GM19023 (cell line): ENCODE data around the gene BLID.

ENCODE experiments used
- ATAC-seq: cut with Tn5 transposase; IDR thresholded peaks from one replicate; pipeline ENCODE4 v1.9.1; 2021; ENCODE audit warnings: mild to moderate bottlenecking, moderate library complexity; ENCODE audit not compliant: unreplicated experiment

BLID gene

DNA sequence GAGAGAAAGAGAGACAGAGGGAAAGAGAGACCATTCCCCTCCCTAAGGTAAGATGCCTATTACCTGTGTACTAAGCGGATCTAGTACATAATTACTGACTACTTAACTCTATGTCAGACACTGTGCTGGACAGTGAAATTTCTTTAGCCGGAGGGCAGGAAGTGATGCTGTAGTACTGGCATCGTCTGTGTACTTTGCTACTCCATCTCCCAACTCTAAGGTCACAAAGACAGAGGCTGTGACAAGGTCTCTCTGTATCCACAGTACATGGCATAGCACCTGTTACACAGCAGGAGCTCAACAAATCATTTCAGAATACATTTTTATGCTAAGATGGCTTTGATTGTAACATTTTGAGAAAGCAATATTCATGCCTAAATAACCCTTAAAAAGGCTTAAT is 9.0 kb downstream of the BLID start:
- ATAC-seq, result no peak

DNA sequence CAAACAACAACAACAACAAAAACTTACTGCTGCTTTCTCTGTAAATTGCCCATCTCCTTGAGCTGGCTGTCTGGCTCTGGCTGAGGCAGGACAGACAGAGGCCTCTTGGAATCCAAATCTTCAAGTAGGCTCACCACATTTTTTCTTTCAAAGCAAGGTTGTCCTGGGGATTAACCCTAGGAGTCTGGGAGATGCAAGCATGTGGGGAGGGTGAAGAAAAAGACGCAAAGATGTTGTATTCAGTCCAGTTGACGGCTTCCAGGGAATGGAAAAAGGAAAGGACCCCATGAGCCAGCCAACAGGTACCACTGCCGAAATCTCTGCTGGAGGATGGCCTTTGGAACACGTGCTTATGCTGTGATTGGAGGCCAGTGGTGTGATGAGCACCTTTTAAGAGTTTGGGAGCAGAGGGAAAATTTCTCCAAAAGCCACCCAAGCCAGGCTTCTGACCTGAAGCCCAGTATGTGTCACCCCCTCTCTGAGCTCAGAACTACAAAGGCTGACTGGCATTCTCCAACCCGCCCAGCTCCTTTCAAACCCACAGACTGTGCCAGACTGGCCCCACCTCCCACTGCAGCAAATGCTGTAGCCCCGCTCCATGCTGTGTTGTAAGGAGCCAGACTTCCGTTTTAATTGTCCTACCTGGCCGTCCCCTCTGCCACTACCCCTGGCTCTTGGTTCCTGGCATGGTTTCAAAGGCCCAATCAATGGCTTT is 10.8 kb downstream of the BLID start:
- ATAC-seq, result no peak

DNA sequence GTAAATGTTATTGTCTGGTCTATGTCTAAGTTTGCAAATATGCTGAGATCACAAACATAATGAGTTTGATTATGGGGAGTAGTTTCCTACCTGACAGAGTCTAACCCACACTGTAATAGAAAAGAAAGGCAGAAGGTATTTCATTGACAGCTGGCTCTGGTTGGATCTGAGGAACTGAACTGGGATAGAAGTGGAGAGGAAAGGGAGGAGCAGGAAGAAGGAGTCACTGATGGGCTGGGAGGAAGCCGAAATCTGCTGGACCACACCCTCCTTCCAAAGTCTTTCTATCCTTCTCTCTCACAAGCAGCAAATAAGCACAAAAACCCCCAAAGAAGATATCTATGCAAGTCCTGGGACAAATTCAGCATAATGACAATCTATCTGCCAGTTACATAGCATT is 11.7 kb downstream of the BLID start:
- no peak for ATAC-seq

DNA sequence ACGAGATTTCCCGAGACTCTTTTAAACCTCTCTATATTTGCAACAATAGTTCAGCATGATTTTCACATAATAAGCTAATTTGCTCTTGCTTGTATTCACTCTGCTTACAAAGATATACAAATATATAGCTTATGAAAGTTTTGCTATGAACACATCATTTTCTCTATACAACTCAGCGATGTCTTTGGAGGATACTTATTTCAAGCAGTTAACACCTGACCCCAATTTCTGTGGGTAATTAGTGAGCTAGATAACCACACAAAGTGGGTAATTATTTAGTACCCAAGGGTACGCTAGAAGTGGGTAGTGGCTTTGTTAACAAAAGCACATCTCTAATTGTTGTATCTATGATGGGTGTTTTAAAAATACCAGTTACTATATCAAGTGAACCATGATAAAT is 12.3 kb downstream of the BLID start:
- ATAC-seq, result no peak

DNA sequence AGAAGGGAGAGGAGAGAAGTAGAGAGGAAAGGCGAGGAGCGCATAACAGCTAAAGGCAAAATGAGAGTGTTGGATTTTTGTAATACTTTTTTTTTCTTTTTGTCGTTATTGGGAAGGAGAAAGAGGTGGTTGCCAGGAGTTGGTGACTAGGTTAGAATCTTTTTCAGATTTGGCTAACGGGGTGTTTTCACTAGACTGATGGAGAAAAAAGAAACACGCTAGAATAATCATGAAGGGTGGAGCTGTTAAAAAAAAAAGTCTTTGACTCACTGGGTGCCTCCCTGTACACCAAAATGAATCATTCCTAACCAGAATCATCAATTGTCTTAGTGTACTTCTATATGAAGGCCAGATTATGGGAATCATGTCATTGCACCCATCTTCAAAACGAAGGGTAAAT is 12.7 kb downstream of the BLID start:
- ATAC-seq, result no peak

DNA sequence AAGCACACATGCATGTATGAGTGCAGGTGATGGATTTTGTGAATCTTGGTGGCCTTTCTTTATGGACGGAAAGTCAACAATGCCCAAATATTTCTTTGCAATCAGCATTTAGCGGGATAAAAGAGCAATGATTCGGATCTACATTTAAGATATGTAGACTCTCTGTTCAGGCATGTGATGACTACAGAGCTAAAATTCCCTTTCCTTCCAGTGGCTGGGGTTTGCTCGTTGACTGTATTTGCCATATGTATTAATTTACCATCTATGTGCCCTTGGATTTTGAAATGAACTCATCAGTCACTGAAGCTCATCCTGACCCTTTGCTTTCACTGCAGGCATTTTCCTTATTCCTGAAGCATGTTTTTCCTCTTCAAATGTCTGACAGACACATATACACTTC is 13.6 kb downstream of the BLID start:
- ATAC-seq, result no peak

DNA sequence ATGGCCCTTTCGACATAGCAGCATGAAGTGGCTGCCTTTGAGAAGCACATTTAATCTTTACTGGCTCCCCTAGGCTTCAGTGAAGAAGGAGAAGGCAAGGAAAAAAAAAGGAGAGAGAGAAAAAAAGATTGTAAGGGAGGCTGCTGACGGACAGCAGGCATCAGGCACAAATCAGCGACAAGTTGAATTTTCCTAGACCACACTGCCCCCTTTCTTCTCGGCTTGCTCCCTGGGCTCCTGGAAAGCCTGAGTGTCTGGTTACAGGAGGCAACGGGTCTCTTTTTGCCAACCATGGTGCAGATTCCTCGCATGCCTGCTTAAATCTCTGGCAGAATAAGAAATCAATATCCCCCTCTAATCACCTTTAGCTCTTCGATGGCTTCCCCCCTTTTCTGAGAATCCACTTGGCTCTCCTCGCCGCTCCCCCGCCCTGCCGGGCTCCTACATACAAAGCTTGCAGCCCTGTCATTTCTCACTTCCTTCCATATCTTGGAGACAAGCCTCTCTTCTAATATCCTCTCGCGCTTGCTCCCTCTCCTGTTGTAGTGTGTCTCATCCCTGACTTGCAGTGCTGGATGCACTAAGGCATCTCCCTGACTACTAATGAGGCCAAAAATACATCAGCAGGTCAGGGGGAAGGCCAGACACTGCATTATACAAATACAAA is 14.3 kb downstream of the BLID start:
- no peak for ATAC-seq

DNA sequence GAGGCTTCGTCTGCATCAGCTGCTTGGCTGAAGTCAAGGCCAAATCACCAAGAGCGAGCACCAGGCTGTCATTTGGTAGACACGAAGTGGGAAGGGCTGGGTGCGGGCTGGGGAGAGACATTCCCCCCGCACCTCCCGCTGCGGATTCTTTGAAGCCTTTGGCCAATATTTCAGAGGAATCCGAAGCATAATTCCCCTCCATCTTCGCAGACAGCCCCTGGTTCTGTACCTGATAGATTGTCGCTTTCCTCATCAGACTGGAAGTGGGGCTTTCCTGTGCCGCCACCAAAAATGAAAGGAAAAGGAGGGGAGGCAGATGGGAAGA is 15.3 kb downstream of the BLID start:
- ATAC-seq, result no peak

DNA sequence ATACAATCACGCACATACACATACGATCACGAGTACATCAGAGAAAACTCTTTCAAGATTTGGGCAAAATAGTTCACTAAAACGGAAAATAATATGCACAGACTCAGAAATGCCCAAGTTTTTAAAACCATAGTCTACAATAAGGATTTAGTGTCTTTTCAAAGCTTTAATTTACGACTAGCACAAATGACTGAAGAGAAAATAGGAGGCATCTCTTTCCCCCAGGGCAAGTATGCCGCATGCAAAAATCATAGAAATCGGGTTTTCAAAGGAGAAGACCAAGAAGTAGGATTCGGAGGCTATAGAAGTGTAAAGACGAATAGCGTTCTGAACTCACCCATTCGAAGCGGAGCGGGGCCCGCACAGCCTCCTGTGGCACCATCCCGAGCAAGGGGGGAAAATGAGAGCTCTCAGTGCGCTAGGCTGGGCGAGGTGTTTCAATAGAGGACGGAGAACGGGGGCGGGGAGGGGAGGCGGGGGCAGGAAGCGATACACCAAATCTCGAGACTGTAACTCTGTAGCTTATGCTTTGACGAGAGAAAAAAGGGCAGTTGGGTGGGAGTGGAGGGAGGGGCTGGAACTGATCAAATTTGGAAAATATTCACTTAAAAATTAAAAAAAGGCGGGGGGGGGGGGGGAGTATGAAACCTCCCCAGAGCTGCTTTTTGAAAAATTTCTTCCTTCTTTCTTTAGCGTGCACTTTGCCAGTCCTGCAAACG is 15.8 kb downstream of the BLID start:
- no peak for ATAC-seq

DNA sequence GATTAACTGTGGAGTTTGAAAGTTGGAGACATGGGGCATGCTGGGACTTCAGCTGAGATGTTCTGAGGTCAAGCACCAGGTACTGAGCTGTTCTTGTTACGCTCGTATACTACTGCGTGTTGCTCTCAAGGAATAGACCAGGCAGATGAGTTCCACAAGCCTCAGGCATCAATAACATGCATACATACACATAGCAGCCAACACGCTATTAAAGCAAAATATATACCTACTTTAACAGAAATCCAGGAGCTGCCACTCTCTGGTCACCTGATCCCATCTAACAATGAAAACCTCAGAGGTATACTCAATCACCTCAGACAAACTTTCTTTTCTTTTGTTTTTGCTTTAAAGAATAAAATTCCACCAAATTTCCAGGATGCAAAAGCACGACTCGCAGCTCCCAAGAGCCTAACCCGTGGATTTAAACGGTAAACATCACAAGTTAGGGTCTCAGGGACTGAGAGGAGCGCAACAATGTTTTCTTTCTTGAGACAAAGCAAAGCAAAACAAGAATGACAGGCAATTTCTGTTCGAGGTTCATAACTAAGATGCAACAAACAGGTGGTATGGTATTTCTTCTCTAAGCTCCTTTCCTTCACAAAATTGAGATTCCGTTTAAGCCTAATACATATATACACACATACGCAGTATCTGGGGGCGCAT is 16.5 kb downstream of the BLID start:
- no peak for ATAC-seq

DNA sequence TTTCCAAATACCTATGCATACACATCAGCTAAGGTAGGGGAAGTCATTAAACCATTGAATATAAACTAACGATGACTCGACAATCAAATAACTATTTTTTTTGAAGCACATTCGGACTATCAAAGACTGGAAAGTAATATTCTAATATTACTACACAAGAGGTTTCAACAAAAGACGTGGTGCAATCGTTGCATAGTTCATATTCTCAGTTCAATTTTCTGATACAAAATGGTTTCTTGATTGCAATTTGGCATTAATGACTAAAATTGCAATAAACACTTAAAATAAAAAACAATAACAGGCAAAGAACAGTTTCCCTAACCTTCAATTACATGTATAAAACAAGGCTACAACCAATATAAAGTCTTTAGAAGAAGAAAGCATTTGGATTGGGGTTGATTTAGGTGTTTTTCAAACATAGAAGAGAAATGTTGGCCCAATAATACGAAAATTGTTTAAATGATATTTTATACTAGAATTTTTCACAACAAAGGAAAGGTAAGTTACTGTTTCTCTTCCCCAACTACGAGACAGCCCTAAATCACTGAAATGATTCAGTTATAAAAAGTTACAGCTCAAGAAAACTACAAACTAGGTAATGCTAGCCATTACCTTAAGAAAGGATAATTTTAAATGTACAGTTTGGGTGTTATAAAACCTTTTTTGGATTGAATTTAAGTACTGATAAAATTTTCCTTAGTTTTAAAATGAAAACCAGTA is 17.6 kb downstream of the BLID start:
- no peak for ATAC-seq

DNA sequence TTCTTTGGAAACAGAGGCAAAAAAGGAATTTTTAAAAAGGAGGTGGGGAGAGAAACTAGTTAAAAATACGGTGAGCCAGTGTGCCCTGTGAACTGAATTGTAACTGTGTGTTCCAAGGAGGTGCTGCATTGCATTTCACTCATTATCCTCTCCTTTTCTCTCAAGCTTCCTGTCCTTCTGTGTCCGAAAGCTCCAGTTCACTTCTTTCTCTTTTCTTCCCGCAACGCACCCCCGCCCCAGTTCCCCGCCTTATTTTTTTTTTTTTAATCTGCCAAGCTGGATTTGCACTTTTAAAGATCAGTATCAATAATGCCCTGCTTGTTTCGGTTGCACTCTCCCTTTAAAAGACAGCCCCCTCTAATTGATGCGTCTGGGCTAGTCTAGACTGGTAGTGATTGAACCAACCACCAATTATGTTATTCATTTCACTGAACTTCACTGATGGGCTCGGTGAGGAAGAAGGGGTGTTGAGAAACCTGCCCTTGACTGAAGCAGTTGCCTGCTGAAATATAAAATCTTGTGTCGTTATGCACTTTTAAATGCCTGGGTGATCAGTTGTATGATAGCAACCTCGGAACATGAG is 18.5 kb downstream of the BLID start:
- ATAC-seq, result no peak

DNA sequence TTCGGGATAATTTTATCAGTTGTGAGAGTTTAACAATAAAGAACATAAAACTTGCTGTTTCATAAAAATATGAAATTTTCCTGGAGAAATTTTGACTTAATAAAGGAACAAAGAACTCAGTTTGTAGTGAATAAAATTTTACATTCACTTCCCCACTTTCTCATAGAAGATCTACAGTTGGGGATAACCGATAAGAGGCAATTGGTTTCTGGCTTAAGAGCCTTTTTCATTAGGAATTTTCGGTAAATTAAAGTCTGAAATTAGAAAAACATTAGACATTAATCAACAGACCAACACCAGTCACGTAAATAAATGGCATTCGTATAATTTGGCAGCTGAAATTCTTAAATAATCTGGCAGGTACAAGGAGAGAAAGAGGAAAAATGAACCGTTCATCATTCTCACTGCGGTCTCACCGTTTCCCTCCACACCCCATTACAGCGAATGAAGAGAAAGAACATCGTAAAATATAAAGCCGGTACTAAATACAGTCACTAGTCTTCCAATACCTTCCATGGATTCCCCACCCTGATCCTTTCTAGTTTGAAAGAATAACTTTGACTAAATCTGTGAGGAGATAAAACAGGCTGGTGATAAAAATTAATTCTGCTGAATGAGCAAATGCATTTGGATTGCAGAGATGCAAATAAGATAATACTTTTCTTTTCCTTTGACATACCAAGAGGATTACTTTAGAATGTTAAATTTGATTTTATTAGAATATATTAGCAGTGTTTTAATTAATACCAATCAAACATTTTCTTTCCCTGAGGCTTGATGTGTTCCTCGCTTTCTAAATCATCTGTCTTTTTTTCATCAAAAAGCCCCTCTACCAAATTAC is 19.5 kb downstream of the BLID start:
- no peak for ATAC-seq

DNA sequence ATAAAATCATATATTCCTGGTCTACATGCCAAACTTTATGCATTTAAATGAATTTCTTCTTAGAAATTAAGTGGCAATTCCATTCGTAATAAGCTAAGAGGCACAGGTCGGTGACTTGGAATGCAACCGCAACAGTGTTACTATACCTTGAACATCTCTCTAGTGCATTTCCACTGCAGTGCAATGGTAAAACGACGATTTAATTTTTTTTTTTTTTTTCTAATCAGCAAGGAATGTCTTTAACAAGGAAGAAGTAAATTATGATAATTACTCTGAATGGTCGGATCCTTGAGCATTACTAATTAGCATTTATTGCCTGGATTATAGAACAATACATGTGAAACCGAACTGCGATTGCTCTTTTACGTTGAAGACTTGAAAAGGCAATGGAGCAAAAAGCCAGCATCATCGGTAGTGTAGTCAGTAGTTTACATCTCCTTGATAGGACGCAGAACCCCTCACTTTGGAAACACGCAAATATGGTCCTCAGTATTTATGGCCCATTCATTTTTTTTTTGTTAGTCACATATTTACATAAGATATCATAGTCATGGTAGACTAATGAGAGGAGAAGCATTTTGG is 20.2 kb downstream of the BLID start:
- ATAC-seq, result no peak

DNA sequence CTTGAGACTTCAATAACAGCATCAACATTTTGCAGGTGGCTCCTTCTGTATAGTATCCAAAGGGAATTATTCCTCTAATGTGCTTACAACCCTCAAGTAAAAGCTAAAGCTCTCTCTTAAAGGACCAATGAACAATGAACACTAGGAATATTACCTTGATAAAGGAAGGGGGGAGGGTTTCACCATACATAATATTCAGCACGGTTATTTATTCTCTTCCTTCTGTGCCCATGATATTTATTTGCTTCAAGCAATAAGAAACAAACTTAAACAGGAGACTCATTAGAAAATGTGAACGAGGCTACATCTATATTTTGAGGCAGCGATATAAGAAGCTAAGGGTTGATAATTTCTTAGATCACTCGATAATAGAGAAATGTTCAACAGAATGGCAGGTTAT is 21.2 kb downstream of the BLID start:
- no peak for ATAC-seq

DNA sequence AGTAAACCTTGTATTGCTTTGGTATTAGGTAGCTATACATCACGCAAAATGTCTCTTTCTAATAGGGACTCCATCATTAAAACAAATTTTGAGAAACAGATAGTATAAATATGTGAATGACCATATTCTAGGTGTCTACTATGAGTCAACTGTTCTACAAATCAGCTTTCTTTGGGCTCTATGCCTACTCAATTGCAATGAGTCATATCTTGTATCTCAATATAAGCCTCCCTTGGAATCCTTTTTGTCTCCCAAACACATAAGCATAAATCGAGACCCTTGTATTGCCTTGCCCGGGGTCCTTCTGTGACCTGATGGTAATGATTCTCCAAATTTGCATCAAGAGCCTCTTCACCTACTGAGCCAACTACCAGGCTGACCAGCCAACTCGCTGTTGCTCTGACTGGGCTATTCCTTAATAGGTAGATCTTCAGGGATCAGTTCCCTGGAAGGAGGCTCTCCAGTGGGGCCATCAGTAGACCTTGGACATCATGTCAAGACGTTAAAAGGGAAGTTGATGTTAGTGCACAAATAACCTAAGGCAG is 22.2 kb downstream of the BLID start:
- no peak for ATAC-seq

DNA sequence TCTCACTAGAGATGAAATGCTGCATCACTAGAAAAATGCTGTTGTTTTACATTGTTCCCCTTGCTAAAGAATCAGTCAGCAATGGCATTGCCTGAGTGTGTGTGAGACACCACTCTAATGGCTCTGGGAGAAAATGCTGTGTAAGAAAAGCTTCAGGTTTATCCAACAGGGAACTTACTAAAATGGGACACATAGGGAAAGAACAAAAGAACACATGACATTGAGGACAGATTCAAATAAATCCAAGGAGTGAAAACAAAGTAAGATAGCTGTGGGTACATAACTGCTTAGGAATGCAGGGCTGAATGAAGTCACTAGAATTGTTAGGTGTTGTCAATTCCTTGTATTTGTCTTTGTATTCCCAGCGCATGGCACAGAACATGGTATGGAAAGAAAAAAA is 24.2 kb downstream of the BLID start:
- no peak for ATAC-seq

DNA sequence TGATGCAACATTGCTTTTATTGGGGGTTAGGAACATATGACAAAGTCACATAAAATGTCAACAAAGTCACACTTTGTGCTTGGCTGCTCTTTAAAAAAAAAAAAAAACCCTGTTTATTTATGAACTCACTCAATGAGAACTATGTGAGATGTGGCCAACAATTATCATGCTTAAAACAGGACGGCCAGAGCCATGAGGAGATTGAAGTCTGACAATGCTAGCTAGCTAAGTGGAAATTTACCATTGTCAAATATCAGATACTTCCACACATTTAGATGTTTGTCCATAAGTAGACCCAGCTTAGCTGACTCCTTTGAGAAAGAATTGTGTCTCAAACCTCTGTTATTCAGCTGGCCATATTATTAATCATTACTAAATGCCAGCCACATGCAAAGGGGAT is 26.9 kb downstream of the BLID start:
- ATAC-seq, result no peak

DNA sequence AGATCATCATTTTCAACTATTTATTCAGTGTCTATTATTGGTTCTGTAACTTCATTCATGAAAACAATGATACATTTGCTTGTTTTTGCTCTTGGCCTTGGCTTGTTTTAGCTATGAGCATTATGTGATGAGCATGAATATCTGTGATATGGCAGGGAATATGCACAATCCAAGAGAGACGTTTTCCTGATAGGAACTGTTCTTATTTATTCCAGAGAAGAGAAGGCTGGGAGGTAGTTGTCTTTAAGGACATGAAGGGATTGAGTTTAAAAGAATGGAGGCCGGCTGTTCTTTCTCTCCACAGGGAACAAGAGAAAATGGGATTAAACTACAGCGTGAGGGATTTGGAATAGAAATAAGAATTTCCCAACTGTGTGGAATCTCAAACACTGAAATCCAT is 30.3 kb downstream of the BLID start:
- ATAC-seq, result no peak
